Kidney (tissue), 14 donors: ENCODE results near the gene TICRR. TPM values are rescaled to one million over a fixed set of nuclear protein-coding genes. Genes with fewer than 3 reads are reported as not detected.

Source experiments
- DNase-seq, 5 donors: peaks; one replicate each; pipeline ENCODE4 v3.0.0-alpha.2; 2013 to 2020
- FAIRE-seq: peaks from 2 replicates; lab custom pipeline; 2012; peaks lifted over from hg19 to GRCh38; lab: Jason Lieb, UNC
- H3K27ac ChIP-seq, 2 donors: one replicate each; pipeline ENCODE4 v1.7.0; 2013; ENCODE audit warnings: low read depth in 2 of 2, low read length in 2 of 2, inconsistent platforms in 1 of 2
- H3K27me3 ChIP-seq: one replicate; pipeline ENCODE4 v1.7.1; 2013; ENCODE audit warnings: low read length, inconsistent platforms; ENCODE audit not compliant: control insufficient read depth, insufficient read depth
- H3K36me3 ChIP-seq, 3 donors: one replicate each; pipeline versions ENCODE4 v1.7.0 to v1.7.1; 2013; ENCODE audit warnings: low read length in 3 of 3, control low read depth in 1 of 3, inconsistent platforms in 1 of 3; ENCODE audit not compliant: insufficient read depth in 3 of 3, control insufficient read depth in 2 of 3
- H3K4me1 ChIP-seq, 3 donors: one replicate each; pipeline versions ENCODE4 v1.7.0 to v1.7.1; 2013; ENCODE audit warnings: low read length in 3 of 3, inconsistent platforms in 1 of 3, low read depth in 1 of 3; ENCODE audit not compliant: control insufficient read depth in 2 of 3, insufficient read depth in 2 of 3
- H3K4me3 ChIP-seq, 3 donors: one replicate each; pipeline versions ENCODE4 v1.7.0 to v1.8.1; 2013; ENCODE audit warnings: low read length in 3 of 3, control low read depth in 1 of 3, inconsistent platforms in 1 of 3
- H3K9ac ChIP-seq, 3 donors: one replicate each; pipeline versions ENCODE4 v1.7.0 to v1.7.1; 2013; ENCODE audit warnings: low read length in 3 of 3, control low read depth in 1 of 3, inconsistent platforms in 1 of 3
- H3K9me3 ChIP-seq, 3 donors: one replicate each; pipeline versions ENCODE4 v1.7.0 to v1.7.1; 2013; ENCODE audit warnings: low read length in 3 of 3, control low read depth in 1 of 3, inconsistent platforms in 1 of 3; ENCODE audit not compliant: control insufficient read depth in 2 of 3, insufficient read depth in 1 of 3
- CTCF ChIP-seq: IDR thresholded peaks from 3 replicates; pipeline ENCODE4 v1.5.1; 2012; ENCODE audit warnings: mild to moderate bottlenecking, moderate library complexity, borderline replicate concordance; ENCODE audit not compliant: insufficient read depth; ENCODE audit errors: extremely low read depth
- intact Hi-C: fragments of 100-400 bp; cut with DNase I; formaldehyde crosslinking; loops from one replicate; pipeline ENCODE4 v1.11.1; 2022
- polyA plus RNA-seq: library from polyadenylated mRNA; stranded (reverse); fragments of 350-450 nt; fragmentation: Illumina TruSeq; extraction: RNeasy Lipid Tissue Mini Kit (QIAGEN cat#74804); gene quantifications from one replicate; pipeline ENCODE4 v1.2.3, GENCODE V29; 2014; ENCODE audit warnings: low read depth, low replicate concordance; ENCODE audit not compliant: insufficient read depth
- total RNA-seq: library from RNA; stranded (reverse); fragmentation: NEBNext Ultra II Directional; extraction: Animal tissue kit (Norgen Biotek cat#: 25700); gene quantifications from one replicate; pipeline ENCODE4 v1.2.1, GENCODE V29; 2021
- donor health status: control.
- donor health status: control.
- donor health status: control.
- donor health status: control.
- donor health status: control.
- donor health status: DM: yes; HTN: yes; CAD: no.
- donor health status: Normal renal cell carcinoma (clear cell type).

Gene TICRR
- total and polyA plus RNA-seq, 2 donors from 2014 or later, result 0.25 TPM; not detected in 1

- no peak for TF ChIP-seq CTCF
- H3K4me1 ChIP-seq, result no peaks in the 10 kb centered on the region
- FAIRE-seq (no peak), DNase-seq (no peak)
- H3K36me3 ChIP-seq, result peaks cover 0 to 2% (median 0%) of the 10 kb centered on the region in 3 donors
- H3K27ac ChIP-seq, result no peak overlapping the region
- intact Hi-C loops, result no loop called here
- no peaks in the 10 kb centered on the region for H3K27me3 ChIP-seq
- no peak overlapping the region for H3K4me3 ChIP-seq
- H3K9me3 ChIP-seq, result no peaks in the 10 kb centered on the region
- H3K9ac ChIP-seq, result no peak overlapping the region
Measured at GRCh38 chr15:89586651-89587050, 11.4 kb downstream of the TICRR start.

GRCh38 chr15:89587955-89588354 is 12.7 kb downstream of the TICRR start:
- Histone ChIP-seq H3K9me3 (no peaks in the 10 kb centered on the region), H3K9ac (no peak overlapping the region), H3K36me3 (peaks cover 0 to 2% (median 0%) of the 10 kb centered on the region in 3 donors), H3K27ac (no peak overlapping the region), H3K4me3 (no peak overlapping the region), H3K4me1 (no peaks in the 10 kb centered on the region), H3K27me3 (no peaks in the 10 kb centered on the region)
- TF ChIP-seq CTCF, result no peak
- intact Hi-C loops, result no loop called here
- FAIRE-seq, result no peak
- no peak for DNase-seq

- no peak for DNase-seq
- H3K27ac ChIP-seq, result no peak overlapping the region
- no peak overlapping the region for H3K4me3 ChIP-seq
- no peak overlapping the region for H3K9ac ChIP-seq
- TF ChIP-seq CTCF, result no peak
- H3K4me1 ChIP-seq, result no peaks in the 10 kb centered on the region
- no peaks in the 10 kb centered on the region for H3K9me3 ChIP-seq
- no peaks in the 10 kb centered on the region for H3K27me3 ChIP-seq
- H3K36me3 ChIP-seq, result no peaks in the 10 kb centered on the region
- intact Hi-C loops, result no loop called here
- no peak for FAIRE-seq
Measured at GRCh38 chr15:89591834-89592233, 16.6 kb downstream of the TICRR start.

- FAIRE-seq (no peak), DNase-seq (no peak)
- Histone ChIP-seq H3K9ac (no peak overlapping the region), H3K36me3 (no peaks in the 10 kb centered on the region), H3K4me3 (no peak overlapping the region), H3K4me1 (no peaks in the 10 kb centered on the region), H3K27me3 (no peaks in the 10 kb centered on the region), H3K27ac (no peak overlapping the region), H3K9me3 (no peaks in the 10 kb centered on the region)
- no peak for TF ChIP-seq CTCF
- intact Hi-C loops, result no loop called here
Measured at GRCh38 chr15:89593018-89593417, 17.7 kb downstream of the TICRR start.
